T-cell (primary cell): ENCODE data around the gene CDK17. TPM values are rescaled to one million over a fixed set of nuclear protein-coding genes. Genes with fewer than 3 reads are reported as not detected.

Source experiments
- ATAC-seq, 4 experiments: fragments of 200-7000 bp in 3 of 4; fragments of 150-1000 bp in 1 of 4; cut with Tn5 transposase; replicated peaks in 1 of 4; 1 replicate in 3 of 4; 2 replicates in 1 of 4; pipeline ENCODE4 v1.10.0; 2021; ENCODE audit warnings: moderate library complexity in 3 of 4, mild to moderate bottlenecking in 2 of 4, moderate number of reproducible peaks in 1 of 4
- CTCF ChIA-PET, 2 donors: fragments of 300-600 bp; sonication (Branson Sonifier 250); formaldehyde crosslinking; loops; one replicate each; lab custom pipeline; 2022; ENCODE audit warnings: antibody characterized with exemption in 2 of 2; lab: Charles Lee
- POLR2A ChIA-PET, 2 donors: fragments of 300-600 bp; sonication (Branson Sonifier 250); formaldehyde crosslinking; loops; one replicate each; lab custom pipeline; 2022; ENCODE audit warnings: antibody characterized with exemption in 2 of 2; lab: Charles Lee
- DNase-seq, 35 experiments: peaks; one replicate each; pipeline versions ENCODE4 v3.0.0 to v3.0.0-alpha.2; 2013 to 2023
- H3K27ac ChIP-seq: one replicate; pipeline ENCODE4 v1.5.1; 2013; ENCODE audit warnings: low read length
- H3K27me3 ChIP-seq, 2 experiments: replicated peaks in 1 of 2; 1 replicate in 1 of 2; 2 replicates in 1 of 2; pipeline versions ENCODE4 v1.6.1 to v1.7.0; 2013; ENCODE audit warnings: low read length in 1 of 2, mixed read lengths in 1 of 2; ENCODE audit not compliant: control insufficient read depth in 2 of 2, insufficient read depth in 2 of 2; ENCODE audit errors: extremely low read depth in 1 of 2
- H3K36me3 ChIP-seq, 2 donors: 1 replicate in 1 of 2; 2 replicates in 1 of 2; pipeline versions ENCODE4 v1.6.1 to v1.7.0; 2013; ENCODE audit warnings: low read length in 1 of 2; ENCODE audit not compliant: control insufficient read depth in 2 of 2, insufficient read depth in 1 of 2; ENCODE audit errors: extremely low read depth in 1 of 2
- H3K4me1 ChIP-seq, 2 experiments: 1 replicate in 1 of 2; 2 replicates in 1 of 2; pipeline versions ENCODE4 v1.6.1 to v1.7.0; 2013; ENCODE audit warnings: low read length in 2 of 2, mixed read lengths in 1 of 2; ENCODE audit not compliant: insufficient read depth in 2 of 2, control insufficient read depth in 1 of 2; ENCODE audit errors: extremely low read depth in 1 of 2
- H3K4me3 ChIP-seq, 2 donors: 1 replicate in 1 of 2; 2 replicates in 1 of 2; pipeline versions ENCODE4 v1.5.1 to v1.7.0; 2013; ENCODE audit warnings: mild to moderate bottlenecking in 2 of 2, low read length in 1 of 2, moderate library complexity in 1 of 2; ENCODE audit not compliant: control insufficient read depth in 1 of 2; ENCODE audit errors: extremely low read depth in 1 of 2
- H3K9me3 ChIP-seq: 2 replicates; pipeline ENCODE4 v1.7.0; 2013
- H3K27ac Mint-ChIP-seq, 2 donors: one replicate each; pipeline ENCODE4 v1.8.0; 2020 to 2021; ENCODE audit warnings: mild to moderate bottlenecking in 2 of 2, mixed read lengths in 2 of 2
- H3K27me3 Mint-ChIP-seq, 2 donors: one replicate each; pipeline ENCODE4 v1.8.0; 2021 to 2022; ENCODE audit warnings: mixed read lengths in 2 of 2
- H3K36me3 Mint-ChIP-seq: one replicate; pipeline ENCODE4 v1.8.0; 2021; ENCODE audit warnings: mixed read lengths
- H3K4me1 Mint-ChIP-seq, 3 donors: one replicate each; pipeline ENCODE4 v1.8.0; 2020 to 2022; ENCODE audit warnings: mixed read lengths in 3 of 3, mild to moderate bottlenecking in 1 of 3
- H3K4me3 Mint-ChIP-seq, 3 donors: one replicate each; pipeline ENCODE4 v1.8.0; 2020 to 2022; ENCODE audit warnings: mild to moderate bottlenecking in 3 of 3, mixed read lengths in 3 of 3, moderate library complexity in 3 of 3
- H3K9me3 Mint-ChIP-seq, 3 donors: one replicate each; pipeline ENCODE4 v1.8.0; 2020 to 2022; ENCODE audit warnings: mixed read lengths in 3 of 3
- WGBS: methylation state at CpG from one replicate; pipeline ENCODE4 v1.1.5; 2013; ENCODE audit warnings: missing lambda C conversion rate; ENCODE audit not compliant: insufficient coverage; 5-methylcytosine and 5-hydroxymethylcytosine counted together
- total RNA-seq, 35 experiments: library from RNA in 6 of 35; stranded (reverse) in 6 of 35; fragments of 120-200 nt in 1 of 35; gene quantifications; one replicate each; pipeline versions ENCODE4 v1.2.1 to v1.2.4 and lab custom pipeline; 2013 to 2026

The CDK17 gene
- total RNA-seq, 5 donors from 2014 or later (not counting 1 experiment from before 2014, with no cell fraction given), result 56.4 to 114 (median 72.2) TPM

GRCh38 chr12:96285158-96285557, 115.1 kb downstream of the CDK17 start:
- POLR2A ChIA-PET, result interaction anchor here in 1 of 2 donors (0.7 kb wide), 2 partner anchors 97 to 1065 kb away, joined by 3 to 11 read pairs; no protein-coding TSS in a partner anchor
- Histone ChIP-seq H3K4me3 (no peak overlapping the region), H3K36me3 (peaks cover 6 to 86% of the 10 kb centered on the region in 2 donors), H3K9me3 (no peaks in the 10 kb centered on the region), H3K27ac (no peak overlapping the region), H3K27me3 (no peaks in the 10 kb centered on the region), H3K4me1 (peaks cover 0 to 6% of the 10 kb centered on the region in 2 experiments)
- Mint-ChIP-seq H3K36me3 (peaks cover 74% of the 10 kb centered on the region), H3K9me3 (no peaks in the 10 kb centered on the region), H3K4me1 (peaks cover 14 to 21% (median 17%) of the 10 kb centered on the region in 3 donors), H3K27me3 (no peaks in the 10 kb centered on the region), H3K4me3 (no peak overlapping the region), H3K27ac (peak overlapping the region; percentile 12 to 48)
- CTCF ChIA-PET, result no interaction called here
- ATAC-seq, result no peak
- DNase-seq, result no peak

GRCh38 chr12:96274331-96274730, 125.9 kb downstream of the CDK17 start:
- no peaks in the 10 kb centered on the region for H3K9me3 Mint-ChIP-seq
- no peak overlapping the region for H3K4me3 ChIP-seq
- H3K27me3 Mint-ChIP-seq, result no peaks in the 10 kb centered on the region
- no peaks in the 10 kb centered on the region for H3K4me1 ChIP-seq
- POLR2A ChIA-PET, result no interaction called here
- CTCF ChIA-PET, result interaction anchor here in 1 of 2 donors (0.7 to 1.1 kb wide), 2 partner anchors 23 to 247 kb away, joined by 3 read pairs; no protein-coding TSS in a partner anchor
- H3K36me3 ChIP-seq, result peaks cover 3 to 30% of the 10 kb centered on the region in 2 donors
- DNase-seq, result no peak
- H3K36me3 Mint-ChIP-seq, result peaks cover 63% of the 10 kb centered on the region
- no peak overlapping the region for H3K4me3 Mint-ChIP-seq
- peak overlapping the region; percentile 44 to 46 for H3K27ac Mint-ChIP-seq
- H3K27ac ChIP-seq, result no peak overlapping the region
- no peaks in the 10 kb centered on the region for H3K27me3 ChIP-seq
- ATAC-seq, result no peak
- H3K9me3 ChIP-seq, result no peaks in the 10 kb centered on the region
- peaks cover 26 to 36% (median 27%) of the 10 kb centered on the region in 3 donors for H3K4me1 Mint-ChIP-seq

- ATAC-seq (no peak), DNase-seq (no peak)
- Mint-ChIP-seq H3K27me3 (no peaks in the 10 kb centered on the region), H3K4me1 (peaks cover 26 to 55% (median 45%) of the 10 kb centered on the region in 3 donors), H3K4me3 (no peak overlapping the region), H3K9me3 (no peaks in the 10 kb centered on the region), H3K27ac (peak overlapping the region; percentile 36 to 42), H3K36me3 (peaks cover 60% of the 10 kb centered on the region)
- no CpG with 5 or more reads among the region's 8 CpGs for WGBS
- ChIA-PET CTCF (no interaction called here), POLR2A (interaction anchor here in 1 of 2 donors (1.3 kb wide), 1 partner anchor 129 kb away, joined by 4 read pairs; the partner anchor contains the start of gene CDK17)
- Histone ChIP-seq H3K36me3 (peaks cover 9 to 45% of the 10 kb centered on the region in 2 donors), H3K27me3 (no peaks in the 10 kb centered on the region), H3K9me3 (no peaks in the 10 kb centered on the region), H3K27ac (no peak overlapping the region), H3K4me3 (no peak overlapping the region), H3K4me1 (no peaks in the 10 kb centered on the region)
Observed at GRCh38 chr12:96271469-96272199, 128.6 kb downstream of the CDK17 start.

- H3K36me3 ChIP-seq, result peaks cover 9 to 64% of the 10 kb centered on the region in 2 donors
- H3K27me3 Mint-ChIP-seq, result no peaks in the 10 kb centered on the region
Observed at GRCh38 chr12:96266238-96266637, 134.0 kb downstream of the CDK17 start.

GRCh38 chr12:96265836-96266235, 134.4 kb downstream of the CDK17 start:
- H3K36me3 ChIP-seq, result peaks cover 9 to 63% of the 10 kb centered on the region in 2 donors

More at GRCh38 chr12:96266238-96266637, 134.0 kb downstream of the CDK17 start:
- H3K27ac ChIP-seq, result no peak overlapping the region
- H3K9me3 ChIP-seq, result no peaks in the 10 kb centered on the region
- DNase-seq (no peak), ATAC-seq (no peak)
- no peaks in the 10 kb centered on the region for H3K27me3 ChIP-seq
- ChIA-PET POLR2A (interaction anchor here in 1 of 2 donors (0.7 to 0.8 kb wide), 2 partner anchors 142 to 252 kb away, joined by 3 read pairs; no protein-coding TSS in a partner anchor), CTCF (interaction anchor here in 1 of 2 donors (0.8 kb wide), 1 partner anchor 170 kb away, joined by 3 read pairs; no protein-coding TSS in a partner anchor)
- Mint-ChIP-seq H3K27ac (no peak overlapping the region), H3K36me3 (peaks cover 47% of the 10 kb centered on the region), H3K9me3 (no peaks in the 10 kb centered on the region), H3K4me1 (peaks cover 19 to 44% (median 36%) of the 10 kb centered on the region in 3 donors), H3K4me3 (no peak overlapping the region)
- H3K4me1 ChIP-seq, result no peaks in the 10 kb centered on the region
- WGBS, result no CpG with 5 or more reads among the region's 2 CpGs
- H3K4me3 ChIP-seq, result no peak overlapping the region

GRCh38 chr12:96265400-96265799, 134.8 kb downstream of the CDK17 start:
- no peak for ATAC-seq
- Histone ChIP-seq H3K36me3 (peaks cover 9 to 66% of the 10 kb centered on the region in 2 donors), H3K27ac (peak overlapping the region; percentile 2), H3K27me3 (no peaks in the 10 kb centered on the region), H3K9me3 (no peaks in the 10 kb centered on the region), H3K4me3 (no peak overlapping the region), H3K4me1 (no peaks in the 10 kb centered on the region)
- Mint-ChIP-seq H3K9me3 (no peaks in the 10 kb centered on the region), H3K27me3 (no peaks in the 10 kb centered on the region), H3K27ac (peak overlapping the region; percentile 30 to 63), H3K4me1 (peaks cover 28 to 49% (median 41%) of the 10 kb centered on the region in 3 donors), H3K36me3 (peaks cover 51% of the 10 kb centered on the region), H3K4me3 (no peak overlapping the region)
- ChIA-PET POLR2A (no interaction called here), CTCF (interaction anchor here in 1 of 2 donors (0.6 kb wide), 1 partner anchor 29 kb away, joined by 3 read pairs; no protein-coding TSS in a partner anchor)
- no CpG with 5 or more reads among the region's 2 CpGs for WGBS
- no peak for DNase-seq

More at GRCh38 chr12:96265836-96266235, 134.4 kb downstream of the CDK17 start:
- Histone ChIP-seq H3K27me3 (no peaks in the 10 kb centered on the region), H3K4me1 (no peaks in the 10 kb centered on the region), H3K27ac (no peak overlapping the region), H3K4me3 (no peak overlapping the region), H3K9me3 (no peaks in the 10 kb centered on the region)
- H3K27ac Mint-ChIP-seq, result peak overlapping the region in 1 of 2 donors; percentile 69
- POLR2A ChIA-PET, result interaction anchor here in 1 of 2 donors (0.7 kb wide), 1 partner anchor 142 kb away, joined by 3 read pairs; no protein-coding TSS in a partner anchor
- DNase-seq (no peak), ATAC-seq (no peak)
- H3K9me3 Mint-ChIP-seq, result no peaks in the 10 kb centered on the region
- peaks cover 23 to 44% (median 38%) of the 10 kb centered on the region in 3 donors for H3K4me1 Mint-ChIP-seq
- no peak overlapping the region for H3K4me3 Mint-ChIP-seq
- H3K27me3 Mint-ChIP-seq, result no peaks in the 10 kb centered on the region
- H3K36me3 Mint-ChIP-seq, result peaks cover 48% of the 10 kb centered on the region
- CTCF ChIA-PET, result interaction anchor here in 1 of 2 donors (0.6 to 0.8 kb wide), 2 partner anchors 30 to 170 kb away, joined by 3 read pairs; no protein-coding TSS in a partner anchor
- WGBS, result no CpG with 5 or more reads among the region's 1 CpG
